DMS 273 (cell line): ENCODE measurements around the gene DONSON.

Experiments
- DNase-seq: peaks from one replicate; lab custom pipeline; 2025; ENCODE audit not compliant: unreplicated experiment; lab: John Stamatoyannopoulos, UW

DONSON gene

DNA sequence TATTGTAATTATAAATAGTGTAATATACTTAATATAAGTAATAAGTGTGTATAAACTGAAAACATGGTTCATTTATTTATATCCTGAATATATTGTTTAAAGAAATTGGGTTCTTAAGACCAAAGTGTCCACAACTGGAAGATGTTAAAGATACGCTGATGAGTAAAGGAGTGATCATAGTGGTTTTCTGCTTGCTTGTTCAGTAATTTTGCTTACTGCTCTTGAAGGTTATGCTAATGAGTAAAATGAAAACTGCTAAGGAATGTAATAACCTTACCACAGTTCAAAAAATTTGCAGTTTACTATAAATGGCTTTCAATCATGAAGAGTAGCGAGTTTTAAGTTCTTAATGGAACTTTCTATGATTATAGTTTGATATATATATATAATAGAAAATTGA, 22.0 kb downstream of the DONSON start:
- no peak for DNase-seq

GRCh38 chr21:33562389-33562788, 26.1 kb downstream of the DONSON start:
- no peak for DNase-seq

GRCh38 chr21:33561373-33561772, 27.1 kb downstream of the DONSON start:
- no peak for DNase-seq

DNA sequence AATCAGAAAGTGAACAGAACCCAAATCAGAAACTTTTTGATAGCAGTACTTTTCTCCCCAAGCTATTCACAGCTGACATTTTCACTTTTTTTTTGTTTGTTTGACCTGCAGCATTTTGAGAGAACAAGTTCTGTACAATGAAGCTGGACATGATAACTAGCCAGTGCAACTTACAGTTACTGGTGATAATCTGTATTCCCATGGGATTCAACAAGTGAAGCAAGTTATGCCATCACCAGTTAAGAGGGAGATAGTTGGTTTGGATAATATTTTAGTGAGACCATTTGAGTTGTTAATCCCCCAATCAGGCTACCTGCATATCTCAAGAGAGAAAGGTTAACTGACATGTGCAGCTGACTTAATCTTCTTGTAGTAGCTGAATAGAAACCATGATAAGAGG, 27.5 kb downstream of the DONSON start:
- DNase-seq: no peak

DNA sequence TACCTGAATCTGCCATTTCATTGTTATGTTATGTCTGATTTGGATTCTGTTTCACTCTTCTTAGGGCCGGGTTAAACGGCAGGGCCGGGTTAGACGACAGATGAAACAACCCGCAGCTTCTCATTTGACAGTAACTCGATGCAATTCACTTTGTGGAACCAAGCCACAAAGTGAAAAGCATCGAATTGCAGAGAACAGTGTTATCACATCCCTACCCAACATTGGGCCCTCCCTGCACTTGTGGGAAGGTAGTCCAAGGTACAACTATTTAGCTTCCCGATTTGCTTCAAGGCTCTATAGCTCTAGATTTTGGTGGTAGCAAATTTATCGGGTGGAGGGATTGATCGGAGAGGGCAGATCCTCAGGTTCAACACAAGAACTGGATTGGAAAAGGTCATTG, 28.7 kb downstream of the DONSON start:
- DNase-seq: no peak

DNA sequence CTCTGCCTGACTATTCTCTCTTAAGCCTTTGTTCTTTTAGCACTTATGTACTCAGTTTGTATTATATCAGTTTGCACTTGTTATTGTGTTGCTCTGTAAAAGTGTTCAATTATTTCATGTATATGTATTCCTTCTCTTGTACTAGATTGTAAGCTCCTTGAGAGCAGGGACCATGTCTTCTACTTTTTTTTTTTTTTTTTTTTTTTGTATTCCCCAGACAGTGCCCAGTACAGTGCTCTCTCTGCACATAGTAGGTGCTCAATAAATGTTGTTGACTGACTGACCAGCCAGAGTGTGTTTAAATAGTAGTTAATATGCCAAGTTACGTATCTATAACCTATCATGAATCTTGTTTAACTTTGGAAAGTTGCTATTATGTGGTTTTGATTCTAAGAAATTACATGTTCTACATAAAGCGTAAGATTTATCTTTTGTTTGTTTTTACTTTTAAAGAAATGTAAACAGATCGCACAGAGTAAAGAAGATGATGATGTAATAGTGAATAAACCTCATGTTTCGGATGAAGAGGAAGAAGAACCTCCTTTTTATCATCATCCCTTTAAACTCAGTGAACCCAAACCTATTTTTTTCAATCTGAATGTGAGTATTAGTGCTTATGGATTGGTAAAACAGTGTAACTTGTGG, 29.6 kb downstream of the DONSON start:
- no peak for DNase-seq

DNA sequence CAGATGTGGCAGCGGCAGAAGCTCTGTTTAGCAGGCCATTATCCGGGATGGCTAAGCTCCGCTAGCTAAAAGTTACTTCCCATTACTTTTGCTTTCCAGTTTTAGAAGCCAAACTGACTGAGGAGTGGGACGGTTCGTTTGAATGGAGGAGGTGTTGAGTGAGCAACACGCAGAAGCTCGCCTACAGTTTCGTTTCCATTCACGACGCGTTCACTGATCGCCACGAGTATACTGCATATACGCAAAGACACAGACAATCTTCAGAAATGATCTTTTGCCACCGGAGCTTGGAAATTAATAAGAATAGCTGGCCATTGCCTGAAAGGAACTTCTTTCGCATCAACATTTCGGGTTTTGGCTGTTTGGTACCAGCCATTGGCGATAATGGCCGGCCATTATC, 31.0 kb downstream of the DONSON start:
- DNase-seq: no peak

DNA sequence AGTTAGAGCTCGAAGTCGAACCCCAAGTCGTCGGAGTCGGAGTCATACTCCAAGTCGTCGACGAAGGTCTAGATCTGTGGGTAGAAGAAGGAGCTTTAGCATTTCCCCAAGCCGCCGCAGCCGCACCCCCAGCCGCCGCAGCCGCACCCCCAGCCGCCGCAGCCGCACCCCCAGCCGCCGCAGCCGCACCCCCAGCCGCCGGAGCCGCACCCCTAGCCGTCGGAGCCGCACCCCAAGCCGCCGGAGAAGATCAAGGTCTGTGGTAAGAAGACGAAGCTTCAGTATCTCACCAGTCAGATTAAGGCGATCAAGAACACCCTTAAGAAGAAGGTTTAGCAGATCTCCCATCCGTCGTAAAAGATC, 33.5 kb downstream of the DONSON start:
- DNase-seq: no peak

DNA sequence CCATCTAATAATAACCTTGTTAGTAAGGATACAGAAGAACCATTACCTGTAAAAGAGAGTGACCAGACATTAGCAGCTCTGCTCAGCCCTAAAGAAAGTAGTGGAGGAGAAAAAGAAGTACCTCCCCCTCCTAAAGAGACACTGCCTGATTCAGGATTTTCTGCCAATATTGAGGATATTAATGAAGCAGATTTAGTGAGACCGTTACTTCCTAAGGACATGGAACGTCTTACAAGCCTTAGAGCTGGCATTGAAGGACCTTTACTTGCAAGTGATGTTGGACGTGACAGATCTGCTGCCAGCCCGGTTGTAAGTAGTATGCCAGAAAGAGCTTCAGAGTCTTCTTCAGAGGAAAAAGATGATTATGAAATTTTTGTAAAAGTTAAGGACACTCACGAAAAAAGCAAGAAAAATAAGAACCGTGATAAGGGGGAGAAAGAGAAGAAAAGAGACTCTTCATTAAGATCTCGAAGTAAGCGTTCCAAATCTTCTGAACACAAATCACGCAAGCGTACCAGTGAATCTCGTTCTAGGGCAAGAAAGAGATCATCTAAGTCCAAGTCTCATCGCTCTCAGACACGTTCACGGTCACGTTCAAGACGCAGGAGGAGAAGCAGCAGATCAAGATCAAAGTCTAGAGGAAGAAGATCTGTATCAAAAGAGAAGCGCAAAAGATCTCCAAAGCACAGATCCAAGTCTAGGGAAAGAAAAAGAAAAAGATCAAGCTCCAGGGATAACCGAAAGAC, 34.1 kb downstream of the DONSON start:
- DNase-seq: no peak

GRCh38 chr21:33552999-33553598, 35.4 kb downstream of the DONSON start:
- no peak for DNase-seq

- DNase-seq: peak; percentile 16
Measured at GRCh38 chr21:33552093-33552998, 36.1 kb downstream of the DONSON start.

- no peak for DNase-seq
Measured at GRCh38 chr21:33551664-33552063, 36.8 kb downstream of the DONSON start.

GRCh38 chr21:33550772-33551660, 37.5 kb downstream of the DONSON start:
- no peak for DNase-seq

DNA sequence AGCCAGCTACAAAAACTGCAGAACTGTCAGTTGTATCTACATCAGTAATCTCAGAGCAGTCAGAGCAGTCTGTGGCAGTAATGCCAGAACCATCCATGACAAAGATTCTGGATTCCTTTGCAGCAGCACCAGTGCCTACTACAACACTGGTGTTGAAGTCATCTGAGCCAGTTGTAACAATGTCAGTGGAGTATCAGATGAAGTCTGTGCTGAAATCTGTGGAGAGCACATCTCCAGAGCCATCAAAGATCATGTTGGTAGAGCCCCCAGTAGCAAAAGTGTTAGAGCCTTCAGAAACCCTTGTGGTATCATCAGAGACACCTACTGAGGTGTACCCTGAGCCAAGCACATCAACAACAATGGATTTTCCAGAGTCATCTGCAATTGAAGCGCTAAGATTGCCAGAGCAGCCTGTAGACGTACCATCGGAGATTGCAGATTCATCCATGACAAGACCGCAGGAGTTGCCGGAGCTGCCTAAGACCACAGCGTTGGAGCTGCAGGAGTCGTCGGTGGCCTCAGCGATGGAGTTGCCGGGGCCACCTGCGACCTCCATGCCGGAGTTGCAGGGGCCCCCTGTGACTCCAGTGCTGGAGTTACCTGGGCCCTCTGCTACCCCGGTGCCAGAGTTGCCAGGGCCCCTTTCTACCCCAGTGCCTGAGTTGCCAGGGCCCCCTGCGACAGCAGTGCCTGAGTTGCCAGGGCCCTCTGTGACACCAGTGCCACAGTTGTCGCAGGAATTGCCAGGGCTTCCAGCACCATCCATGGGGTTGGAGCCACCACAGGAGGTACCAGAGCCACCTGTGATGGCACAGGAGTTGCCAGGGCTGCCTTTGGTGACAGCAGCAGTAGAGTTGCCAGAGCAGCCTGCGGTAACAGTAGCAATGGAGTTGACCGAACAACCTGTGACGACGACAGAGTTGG, 38.4 kb downstream of the DONSON start:
- DNase-seq: no peak

- no peak for DNase-seq
Measured at GRCh38 chr21:33546086-33546485, 42.4 kb downstream of the DONSON start.

DNA sequence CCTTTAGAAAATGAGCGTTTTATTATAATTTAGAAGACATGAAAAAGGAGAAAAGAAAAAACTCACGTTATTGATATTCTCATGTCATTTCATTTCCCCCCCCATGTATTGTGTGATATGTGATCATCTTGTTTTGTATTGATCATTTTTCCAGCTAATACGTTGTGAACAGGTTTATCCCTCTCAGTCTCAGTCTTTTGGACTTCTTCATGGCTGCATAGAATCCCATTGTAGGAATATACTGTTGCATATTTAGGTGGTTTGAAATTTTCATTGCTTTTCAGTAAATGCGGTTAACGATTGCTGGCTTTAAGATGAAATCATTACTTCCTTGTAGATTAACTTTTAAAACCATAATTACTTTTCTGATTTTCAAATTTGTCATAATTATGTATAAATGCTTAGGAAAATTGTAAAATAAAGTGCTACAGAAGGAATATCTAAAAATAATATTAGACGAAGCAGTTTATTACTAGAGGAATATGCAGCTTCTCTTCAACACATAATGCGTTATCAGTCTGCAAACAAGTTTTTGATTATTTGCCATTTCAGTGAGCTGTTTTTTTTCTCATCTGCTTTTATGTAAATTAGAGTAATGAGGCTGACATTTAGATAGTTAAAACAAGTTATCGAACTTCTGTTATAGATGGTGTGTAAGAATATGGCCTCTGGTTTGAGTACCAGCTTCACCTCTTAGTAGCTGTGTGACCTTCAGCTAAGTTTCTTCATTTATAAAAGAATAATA, 43.9 kb downstream of the DONSON start:
- no peak for DNase-seq

- no peak for DNase-seq
Measured at GRCh38 chr21:33543505-33544129, 44.9 kb downstream of the DONSON start.
